Spinal cord (tissue), 10 donors: ENCODE data around the gene CATSPERD. TPM values are rescaled to one million over a fixed set of nuclear protein-coding genes. Genes with fewer than 3 reads are reported as not detected.
"Not testable (repeated sequence)": the region's sequence is repeated elsewhere in the genome, so short reads cannot be mapped to it uniquely, and the experiment has no call there.

ENCODE experiments used
- DNase-seq, 6 donors: peaks; one replicate each; pipeline versions ENCODE4 v3.0.0 to v3.0.0-alpha.2; 2013 to 2015; ENCODE audit warnings: low spot score in 6 of 6, low read depth in 4 of 6
- H3K27ac ChIP-seq: one replicate; pipeline ENCODE4 v1.5.1; 2013; ENCODE audit warnings: low read depth, low read length, control low read depth
- H3K27me3 ChIP-seq: one replicate; pipeline ENCODE4 v1.6.1; 2013; ENCODE audit warnings: low read length; ENCODE audit not compliant: control insufficient read depth, insufficient read depth
- H3K36me3 ChIP-seq: one replicate; pipeline ENCODE4 v1.6.1; 2013; ENCODE audit warnings: low read length; ENCODE audit not compliant: control insufficient read depth, insufficient read depth
- H3K4me1 ChIP-seq: one replicate; pipeline ENCODE4 v1.6.1; 2013; ENCODE audit warnings: low read length; ENCODE audit not compliant: control insufficient read depth, insufficient read depth
- H3K4me3 ChIP-seq: one replicate; pipeline ENCODE4 v1.5.1; 2013; ENCODE audit warnings: low read depth, low read length, control low read depth
- H3K9me3 ChIP-seq: one replicate; pipeline ENCODE4 v1.6.1; 2013; ENCODE audit warnings: low read length; ENCODE audit not compliant: control insufficient read depth, insufficient read depth
- WGBS: methylation state at CpG from one replicate; pipeline ENCODE4 v1.1.5; 2013; ENCODE audit warnings: missing lambda C conversion rate; ENCODE audit not compliant: insufficient coverage; 5-methylcytosine and 5-hydroxymethylcytosine counted together
- polyA plus RNA-seq, 2 donors: library from polyadenylated mRNA; unstranded; fragments of 120-200 nt; gene quantifications; one replicate each; pipeline ENCODE4 v1.2.1, GENCODE V29; 2013; ENCODE audit not compliant: insufficient read length in 2 of 2
- total RNA-seq, 2 donors: library from RNA; depleted of rRNA in 1 of 2; stranded (reverse); fragments of 120-200 nt in 1 of 2; fragments of >200 nt in 1 of 2; gene quantifications; one replicate each; pipeline versions ENCODE4 v1.2.3 to v1.2.4, GENCODE V29; 2013 to 2014
- donor health status: healthy.

Gene CATSPERD
- total and polyA plus RNA-seq, 4 donors, result 0.59 to 3.6 (median 2.8) TPM; not detected in 1

- peaks cover 88% of the 10 kb centered on the region for H3K36me3 ChIP-seq
- no peaks in the 10 kb centered on the region for H3K9me3 ChIP-seq
- H3K27me3 ChIP-seq, result no peaks in the 10 kb centered on the region
- no peak overlapping the region for H3K4me3 ChIP-seq
- H3K4me1 ChIP-seq, result no peaks in the 10 kb centered on the region
- H3K27ac ChIP-seq, result no peak overlapping the region
- WGBS, result 90% methylated on average over 37 of the region's 38 CpGs
- DNase-seq, result no peak
Observed at GRCh38 chr19:5698635-5699422, 21.6 kb upstream of the CATSPERD start.

GRCh38 chr19:5700455-5701092 is 19.9 kb upstream of the CATSPERD start:
- no peak overlapping the region for H3K4me3 ChIP-seq
- H3K9me3 ChIP-seq, result no peaks in the 10 kb centered on the region
- no peak overlapping the region for H3K27ac ChIP-seq
- H3K27me3 ChIP-seq, result no peaks in the 10 kb centered on the region
- H3K36me3 ChIP-seq, result peaks cover 87% of the 10 kb centered on the region
- DNase-seq, result no peak
- WGBS, result 98% methylated on average over 22 of the region's 22 CpGs
- no peaks in the 10 kb centered on the region for H3K4me1 ChIP-seq

- H3K27ac ChIP-seq, H3K27me3 ChIP-seq, H3K4me1 ChIP-seq, DNase-seq, H3K9me3 ChIP-seq, H3K4me3 ChIP-seq: not testable (repeated sequence)
- peaks cover 87% of the 10 kb centered on the region for H3K36me3 ChIP-seq
- no CpG with 5 or more reads among the region's 28 CpGs for WGBS
Observed at GRCh38 chr19:5702053-5702410, 18.4 kb upstream of the CATSPERD start.

- no peak for DNase-seq
- peaks cover 87% of the 10 kb centered on the region for H3K36me3 ChIP-seq
- H3K4me3 ChIP-seq, result no peak overlapping the region
- no peaks in the 10 kb centered on the region for H3K9me3 ChIP-seq
- no peak overlapping the region for H3K27ac ChIP-seq
- no peaks in the 10 kb centered on the region for H3K27me3 ChIP-seq
- 97% methylated on average over 37 of the region's 40 CpGs for WGBS
- no peaks in the 10 kb centered on the region for H3K4me1 ChIP-seq
Observed at GRCh38 chr19:5703819-5704818, 16.3 kb upstream of the CATSPERD start.

GRCh38 chr19:5705552-5705951 is 14.9 kb upstream of the CATSPERD start:
- H3K27me3 ChIP-seq, result no peaks in the 10 kb centered on the region
- no peaks in the 10 kb centered on the region for H3K9me3 ChIP-seq
- H3K4me3 ChIP-seq, result no peak overlapping the region
- H3K36me3 ChIP-seq, result peaks cover 86% of the 10 kb centered on the region
- no peak for DNase-seq
- 91% methylated on average over 16 of the region's 16 CpGs for WGBS
- H3K4me1 ChIP-seq, result no peaks in the 10 kb centered on the region
- H3K27ac ChIP-seq, result no peak overlapping the region

GRCh38 chr19:5706876-5707573 is 13.4 kb upstream of the CATSPERD start:
- H3K4me1 ChIP-seq, result no peaks in the 10 kb centered on the region
- no peaks in the 10 kb centered on the region for H3K9me3 ChIP-seq
- no peak for DNase-seq
- WGBS, result 96% methylated on average over 35 of the region's 35 CpGs
- H3K36me3 ChIP-seq, result peaks cover 88% of the 10 kb centered on the region
- no peak overlapping the region for H3K4me3 ChIP-seq
- H3K27me3 ChIP-seq, result no peaks in the 10 kb centered on the region
- H3K27ac ChIP-seq, result no peak overlapping the region

- H3K4me1 ChIP-seq, result no peaks in the 10 kb centered on the region
- 96% methylated on average over 32 of the region's 37 CpGs for WGBS
- H3K4me3 ChIP-seq, result no peak overlapping the region
- H3K36me3 ChIP-seq, result peaks cover 97% of the 10 kb centered on the region
- H3K9me3 ChIP-seq, result no peaks in the 10 kb centered on the region
- H3K27ac ChIP-seq, result no peak overlapping the region
- no peak for DNase-seq
- no peaks in the 10 kb centered on the region for H3K27me3 ChIP-seq
Observed at GRCh38 chr19:5707576-5708575, 12.6 kb upstream of the CATSPERD start.

- Histone ChIP-seq H3K27ac (no peak overlapping the region), H3K27me3 (no peaks in the 10 kb centered on the region), H3K4me3 (no peak overlapping the region), H3K9me3 (no peaks in the 10 kb centered on the region), H3K36me3 (peaks cover 74% of the 10 kb centered on the region), H3K4me1 (no peaks in the 10 kb centered on the region)
- 97% methylated on average over 7 of the region's 8 CpGs for WGBS
- DNase-seq, result no peak
Observed at GRCh38 chr19:5711025-5711424, 9.4 kb upstream of the CATSPERD start.
